ENCODE measurements around the gene WFIKKN1. TPM values are rescaled to one million over a fixed set of nuclear protein-coding genes. Genes with fewer than 3 reads are reported as not detected.

Gene WFIKKN1
- total and polyA plus RNA-seq, 2 experiments from 2014 or later = 3.5 to 6.8 TPM

GRCh38 chr16:631808-632358 lies 1.1 kb downstream of the WFIKKN1 start:
- peaks cover 12% of the 10 kb centered on the region for H3K4me1 Mint-ChIP-seq
- no peaks in the 10 kb centered on the region for H4K20me1 ChIP-seq (replicated peaks; ENCODE audit: insufficient read depth)
- no peak overlapping the region for H3K27ac ChIP-seq (ENCODE audit: low read depth)
- H3K79me2 ChIP-seq (replicated peaks; ENCODE audit: insufficient read depth) = no peaks in the 10 kb centered on the region; the same call in 1 of the 2 replicates
- peaks cover 4% of the 10 kb centered on the region; the same call in 2 of the 3 replicates for H3K9me3 Mint-ChIP-seq
- H3K36me3 Mint-ChIP-seq (ENCODE audit: low read depth) = no peaks in the 10 kb centered on the region
- no peak overlapping the region for H3K27ac Mint-ChIP-seq
- H3K9me2 ChIP-seq (ENCODE audit: insufficient read depth) = no peaks in the 10 kb centered on the region
- H3K27me3 ChIP-seq (ENCODE audit: insufficient read depth) = no peaks in the 10 kb centered on the region
- H3F3A ChIP-seq (replicated peaks; ENCODE audit: low read depth) = no peaks in the 10 kb centered on the region
- TF ChIP-seq, protein P1, sequence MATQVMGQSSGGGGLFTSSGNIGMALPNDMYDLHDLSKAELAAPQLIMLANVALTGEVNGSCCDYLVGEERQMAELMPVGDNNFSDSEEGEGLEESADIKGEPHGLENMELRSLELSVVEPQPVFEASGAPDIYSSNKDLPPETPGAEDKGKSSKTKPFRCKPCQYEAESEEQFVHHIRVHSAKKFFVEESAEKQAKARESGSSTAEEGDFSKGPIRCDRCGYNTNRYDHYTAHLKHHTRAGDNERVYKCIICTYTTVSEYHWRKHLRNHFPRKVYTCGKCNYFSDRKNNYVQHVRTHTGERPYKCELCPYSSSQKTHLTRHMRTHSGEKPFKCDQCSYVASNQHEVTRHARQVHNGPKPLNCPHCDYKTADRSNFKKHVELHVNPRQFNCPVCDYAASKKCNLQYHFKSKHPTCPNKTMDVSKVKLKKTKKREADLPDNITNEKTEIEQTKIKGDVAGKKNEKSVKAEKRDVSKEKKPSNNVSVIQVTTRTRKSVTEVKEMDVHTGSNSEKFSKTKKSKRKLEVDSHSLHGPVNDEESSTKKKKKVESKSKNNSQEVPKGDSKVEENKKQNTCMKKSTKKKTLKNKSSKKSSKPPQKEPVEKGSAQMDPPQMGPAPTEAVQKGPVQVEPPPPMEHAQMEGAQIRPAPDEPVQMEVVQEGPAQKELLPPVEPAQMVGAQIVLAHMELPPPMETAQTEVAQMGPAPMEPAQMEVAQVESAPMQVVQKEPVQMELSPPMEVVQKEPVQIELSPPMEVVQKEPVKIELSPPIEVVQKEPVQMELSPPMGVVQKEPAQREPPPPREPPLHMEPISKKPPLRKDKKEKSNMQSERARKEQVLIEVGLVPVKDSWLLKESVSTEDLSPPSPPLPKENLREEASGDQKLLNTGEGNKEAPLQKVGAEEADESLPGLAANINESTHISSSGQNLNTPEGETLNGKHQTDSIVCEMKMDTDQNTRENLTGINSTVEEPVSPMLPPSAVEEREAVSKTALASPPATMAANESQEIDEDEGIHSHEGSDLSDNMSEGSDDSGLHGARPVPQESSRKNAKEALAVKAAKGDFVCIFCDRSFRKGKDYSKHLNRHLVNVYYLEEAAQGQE (IDR thresholded peaks at IDR 0.05; ENCODE audit: unreplicated experiment) = no peak
- TF ChIP-seq NANOG (IDR thresholded peaks at IDR 0.05; ENCODE audit: borderline replicate concordance) = no peak
- H3K36me3 ChIP-seq (ENCODE audit: insufficient read depth) = no peaks in the 10 kb centered on the region
- DNase-seq (ENCODE audit: low spot score) (no peak), ATAC-seq (no peak)
- no peak overlapping the region for H3K4me3 ChIP-seq
- H3K4me2 ChIP-seq = no peak overlapping the region
- H3K27me3 Mint-ChIP-seq (ENCODE audit: insufficient read depth, low read depth, poor library complexity) = peaks cover 19% of the 10 kb centered on the region
- no peak overlapping the region; the same call in 1 of the 3 replicates for H3K4me3 Mint-ChIP-seq
- H2AFZ ChIP-seq = no peak overlapping the region
- H3K4me1 ChIP-seq (ENCODE audit: insufficient read depth) = peaks cover 13% of the 10 kb centered on the region

DNA sequence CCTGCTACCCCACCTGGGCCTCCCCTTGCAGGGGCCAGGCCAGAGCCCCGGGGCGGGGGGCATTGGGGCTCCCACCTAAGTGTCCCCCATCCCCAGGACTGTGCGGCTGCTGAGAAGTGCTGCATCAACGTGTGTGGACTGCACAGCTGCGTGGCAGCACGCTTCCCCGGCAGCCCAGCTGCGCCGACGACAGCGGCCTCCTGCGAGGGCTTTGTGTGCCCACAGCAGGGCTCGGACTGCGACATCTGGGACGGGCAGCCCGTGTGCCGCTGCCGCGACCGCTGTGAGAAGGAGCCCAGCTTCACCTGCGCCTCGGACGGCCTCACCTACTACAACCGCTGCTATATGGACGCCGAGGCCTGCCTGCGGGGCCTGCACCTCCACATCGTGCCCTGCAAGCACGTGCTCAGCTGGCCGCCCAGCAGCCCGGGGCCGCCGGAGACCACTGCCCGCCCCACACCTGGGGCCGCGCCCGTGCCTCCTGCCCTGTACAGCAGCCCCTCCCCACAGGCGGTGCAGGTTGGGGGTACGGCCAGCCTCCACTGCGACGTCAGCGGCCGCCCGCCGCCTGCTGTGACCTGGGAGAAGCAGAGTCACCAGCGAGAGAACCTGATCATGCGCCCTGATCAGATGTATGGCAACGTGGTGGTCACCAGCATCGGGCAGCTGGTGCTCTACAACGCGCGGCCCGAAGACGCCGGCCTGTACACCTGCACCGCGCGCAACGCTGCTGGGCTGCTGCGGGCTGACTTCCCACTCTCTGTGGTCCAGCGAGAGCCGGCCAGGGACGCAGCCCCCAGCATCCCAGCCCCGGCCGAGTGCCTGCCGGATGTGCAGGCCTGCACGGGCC lies 1.9 kb downstream of the WFIKKN1 start:
- H3K4me3 Mint-ChIP-seq = no peak overlapping the region
- no peak for DNase-seq (ENCODE audit: low spot score)
- TF ChIP-seq EZH2phosphoT487 (IDR thresholded peaks at IDR 0.05; ENCODE audit: unreplicated experiment) (no peak), ZNF114 (CRISPR knock-in tag; IDR thresholded peaks at IDR 0.05) (no peak), NANOG (IDR thresholded peaks at IDR 0.05; ENCODE audit: borderline replicate concordance) (no peak)
- TF ChIP-seq, protein P2, sequence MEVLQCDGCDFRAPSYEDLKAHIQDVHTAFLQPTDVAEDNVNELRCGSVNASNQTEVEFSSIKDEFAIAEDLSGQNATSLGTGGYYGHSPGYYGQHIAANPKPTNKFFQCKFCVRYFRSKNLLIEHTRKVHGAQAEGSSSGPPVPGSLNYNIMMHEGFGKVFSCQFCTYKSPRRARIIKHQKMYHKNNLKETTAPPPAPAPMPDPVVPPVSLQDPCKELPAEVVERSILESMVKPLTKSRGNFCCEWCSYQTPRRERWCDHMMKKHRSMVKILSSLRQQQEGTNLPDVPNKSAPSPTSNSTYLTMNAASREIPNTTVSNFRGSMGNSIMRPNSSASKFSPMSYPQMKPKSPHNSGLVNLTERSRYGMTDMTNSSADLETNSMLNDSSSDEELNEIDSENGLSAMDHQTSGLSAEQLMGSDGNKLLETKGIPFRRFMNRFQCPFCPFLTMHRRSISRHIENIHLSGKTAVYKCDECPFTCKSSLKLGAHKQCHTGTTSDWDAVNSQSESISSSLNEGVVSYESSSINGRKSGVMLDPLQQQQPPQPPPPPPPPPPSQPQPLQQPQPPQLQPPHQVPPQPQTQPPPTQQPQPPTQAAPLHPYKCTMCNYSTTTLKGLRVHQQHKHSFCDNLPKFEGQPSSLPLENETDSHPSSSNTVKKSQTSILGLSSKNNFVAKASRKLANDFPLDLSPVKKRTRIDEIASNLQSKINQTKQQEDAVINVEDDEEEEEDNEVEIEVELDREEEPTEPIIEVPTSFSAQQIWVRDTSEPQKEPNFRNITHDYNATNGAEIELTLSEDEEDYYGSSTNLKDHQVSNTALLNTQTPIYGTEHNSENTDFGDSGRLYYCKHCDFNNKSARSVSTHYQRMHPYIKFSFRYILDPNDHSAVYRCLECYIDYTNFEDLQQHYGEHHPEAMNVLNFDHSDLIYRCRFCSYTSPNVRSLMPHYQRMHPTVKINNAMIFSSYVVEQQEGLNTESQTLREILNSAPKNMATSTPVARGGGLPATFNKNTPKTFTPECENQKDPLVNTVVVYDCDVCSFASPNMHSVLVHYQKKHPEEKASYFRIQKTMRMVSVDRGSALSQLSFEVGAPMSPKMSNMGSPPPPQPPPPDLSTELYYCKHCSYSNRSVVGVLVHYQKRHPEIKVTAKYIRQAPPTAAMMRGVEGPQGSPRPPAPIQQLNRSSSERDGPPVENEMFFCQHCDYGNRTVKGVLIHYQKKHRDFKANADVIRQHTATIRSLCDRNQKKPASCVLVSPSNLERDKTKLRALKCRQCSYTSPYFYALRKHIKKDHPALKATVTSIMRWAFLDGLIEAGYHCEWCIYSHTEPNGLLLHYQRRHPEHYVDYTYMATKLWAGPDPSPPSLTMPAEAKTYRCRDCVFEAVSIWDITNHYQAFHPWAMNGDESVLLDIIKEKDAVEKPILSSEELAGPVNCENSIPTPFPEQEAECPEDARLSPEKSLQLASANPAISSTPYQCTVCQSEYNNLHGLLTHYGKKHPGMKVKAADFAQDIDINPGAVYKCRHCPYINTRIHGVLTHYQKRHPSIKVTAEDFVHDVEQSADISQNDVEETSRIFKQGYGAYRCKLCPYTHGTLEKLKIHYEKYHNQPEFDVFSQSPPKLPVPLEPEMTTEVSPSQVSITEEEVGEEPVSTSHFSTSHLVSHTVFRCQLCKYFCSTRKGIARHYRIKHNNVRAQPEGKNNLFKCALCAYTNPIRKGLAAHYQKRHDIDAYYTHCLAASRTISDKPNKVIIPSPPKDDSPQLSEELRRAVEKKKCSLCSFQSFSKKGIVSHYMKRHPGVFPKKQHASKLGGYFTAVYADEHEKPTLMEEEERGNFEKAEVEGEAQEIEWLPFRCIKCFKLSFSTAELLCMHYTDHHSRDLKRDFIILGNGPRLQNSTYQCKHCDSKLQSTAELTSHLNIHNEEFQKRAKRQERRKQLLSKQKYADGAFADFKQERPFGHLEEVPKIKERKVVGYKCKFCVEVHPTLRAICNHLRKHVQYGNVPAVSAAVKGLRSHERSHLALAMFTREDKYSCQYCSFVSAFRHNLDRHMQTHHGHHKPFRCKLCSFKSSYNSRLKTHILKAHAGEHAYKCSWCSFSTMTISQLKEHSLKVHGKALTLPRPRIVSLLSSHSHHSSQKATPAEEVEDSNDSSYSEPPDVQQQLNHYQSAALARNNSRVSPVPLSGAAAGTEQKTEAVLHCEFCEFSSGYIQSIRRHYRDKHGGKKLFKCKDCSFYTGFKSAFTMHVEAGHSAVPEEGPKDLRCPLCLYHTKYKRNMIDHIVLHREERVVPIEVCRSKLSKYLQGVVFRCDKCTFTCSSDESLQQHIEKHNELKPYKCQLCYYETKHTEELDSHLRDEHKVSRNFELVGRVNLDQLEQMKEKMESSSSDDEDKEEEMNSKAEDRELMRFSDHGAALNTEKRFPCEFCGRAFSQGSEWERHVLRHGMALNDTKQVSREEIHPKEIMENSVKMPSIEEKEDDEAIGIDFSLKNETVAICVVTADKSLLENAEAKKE (CRISPR knock-in tag; IDR thresholded peaks at IDR 0.05) = no peak
- TF ChIP-seq, protein P1 (IDR thresholded peaks at IDR 0.05; ENCODE audit: unreplicated experiment) = no peak

More for the DNA sequence above, 1.9 kb downstream of the WFIKKN1 start:
- no peaks in the 10 kb centered on the region for H3K36me3 ChIP-seq (ENCODE audit: insufficient read depth)
- H2AFZ ChIP-seq = no peak overlapping the region
- no peaks in the 10 kb centered on the region for H3K9me2 ChIP-seq (ENCODE audit: insufficient read depth)
- Mint-ChIP-seq H3K9me3 (peaks cover 4% of the 10 kb centered on the region; the same call in 2 of the 3 replicates), H3K4me1 (peaks cover 17% of the 10 kb centered on the region), H3K27ac (no peak overlapping the region), H3K36me3 (ENCODE audit: low read depth) (no peaks in the 10 kb centered on the region), H3K27me3 (ENCODE audit: insufficient read depth, low read depth, poor library complexity) (peaks cover 17% of the 10 kb centered on the region)
- no peak overlapping the region for H3K4me2 ChIP-seq
- no peaks in the 10 kb centered on the region; the same call in 1 of the 2 replicates for H3K79me2 ChIP-seq (replicated peaks; ENCODE audit: insufficient read depth)
- H3K4me3 ChIP-seq = no peak overlapping the region
- no peaks in the 10 kb centered on the region for H3K27me3 ChIP-seq (ENCODE audit: insufficient read depth)
- H3K27ac ChIP-seq (ENCODE audit: low read depth) = no peak overlapping the region
- H3F3A ChIP-seq (replicated peaks; ENCODE audit: low read depth) = 0 out of 2 replicates have a peak, but pooled peaks cover 3% of the 10 kb centered on the region
- no peak for ATAC-seq
- H3K4me1 ChIP-seq (ENCODE audit: insufficient read depth) = peaks cover 18% of the 10 kb centered on the region
- no peaks in the 10 kb centered on the region for H4K20me1 ChIP-seq (replicated peaks; ENCODE audit: insufficient read depth)

Measured in GM23338 (cell line).